ENCODE results near the gene AHI1. TPM values are rescaled to one million over a fixed set of nuclear protein-coding genes. Genes with fewer than 3 reads are reported as not detected.
"Not testable (repeated sequence)": the region's sequence is repeated elsewhere in the genome, so short reads cannot be mapped to it uniquely, and the experiment has no call there.

AHI1 gene
- total and polyA plus RNA-seq, 5 experiments from 2014 or later, result 2.3 to 16.1 (median 4.9) TPM

- Mint-ChIP-seq H3K36me3 (peaks cover 0 to 5% (median 3%) of the 10 kb centered on the region in 3 donors), H3K27me3 (no peaks in the 10 kb centered on the region), H3K4me3 (no peak overlapping the region), H3K27ac (no peak overlapping the region), H3K9me3 (peaks cover 0 to 7% (median 6%) of the 10 kb centered on the region in 9 donors), H3K4me1 (no peaks in the 10 kb centered on the region)
- no peak for ATAC-seq
- no peak for DNase-seq
- POLR2A ChIA-PET, result no interaction called here
Observed at GRCh38 chr6:135360222-135360621, 137.3 kb downstream of the AHI1 start.

GRCh38 chr6:135358985-135359384 lies 138.6 kb downstream of the AHI1 start:
- peaks cover 0 to 2% (median 0%) of the 10 kb centered on the region in 9 donors for H3K9me3 Mint-ChIP-seq
- H3K27ac Mint-ChIP-seq, result no peak overlapping the region
- no peaks in the 10 kb centered on the region for H3K4me1 Mint-ChIP-seq
- DNase-seq (no peak), ATAC-seq (no peak)
- no peak overlapping the region for H3K4me3 Mint-ChIP-seq
- H3K27me3 Mint-ChIP-seq, result no peaks in the 10 kb centered on the region
- POLR2A ChIA-PET, result no interaction called here
- H3K36me3 Mint-ChIP-seq, result no peaks in the 10 kb centered on the region

GRCh38 chr6:135358251-135358821 lies 139.2 kb downstream of the AHI1 start:
- POLR2A ChIA-PET, result no interaction called here
- no peaks in the 10 kb centered on the region for H3K4me1 Mint-ChIP-seq
- H3K27ac Mint-ChIP-seq, result no peak overlapping the region
- peaks cover 0 to 2% (median 0%) of the 10 kb centered on the region in 9 donors for H3K9me3 Mint-ChIP-seq
- no peaks in the 10 kb centered on the region for H3K27me3 Mint-ChIP-seq
- no peaks in the 10 kb centered on the region for H3K36me3 Mint-ChIP-seq
- no peak for DNase-seq
- no peak overlapping the region for H3K4me3 Mint-ChIP-seq
- no peak for ATAC-seq

- Mint-ChIP-seq H3K4me3 (no peak overlapping the region), H3K4me1 (no peaks in the 10 kb centered on the region), H3K27ac (no peak overlapping the region), H3K9me3 (no peaks in the 10 kb centered on the region), H3K27me3 (no peaks in the 10 kb centered on the region), H3K36me3 (no peaks in the 10 kb centered on the region)
- POLR2A ChIA-PET, result no interaction called here
- DNase-seq (no peak), ATAC-seq (no peak)
Observed at GRCh38 chr6:135354407-135354806, 143.1 kb downstream of the AHI1 start.

GRCh38 chr6:135353113-135353512 lies 144.4 kb downstream of the AHI1 start:
- Mint-ChIP-seq H3K9me3 (no peaks in the 10 kb centered on the region), H3K4me1 (no peaks in the 10 kb centered on the region), H3K27me3 (no peaks in the 10 kb centered on the region), H3K4me3 (no peak overlapping the region), H3K36me3 (no peaks in the 10 kb centered on the region), H3K27ac (no peak overlapping the region)
- ATAC-seq, result no peak
- POLR2A ChIA-PET, result no interaction called here
- no peak for DNase-seq

- Mint-ChIP-seq H3K27ac (no peak overlapping the region), H3K27me3 (no peaks in the 10 kb centered on the region), H3K4me3 (no peak overlapping the region), H3K9me3 (no peaks in the 10 kb centered on the region), H3K4me1 (peaks cover 3 to 4% (median 4%) of the 10 kb centered on the region in 4 donors), H3K36me3 (no peaks in the 10 kb centered on the region)
- ATAC-seq, result no peak
- POLR2A ChIA-PET, result no interaction called here
- DNase-seq, result no peak
Observed at GRCh38 chr6:135351635-135352034, 145.9 kb downstream of the AHI1 start.

GRCh38 chr6:135347887-135348286 lies 149.7 kb downstream of the AHI1 start:
- POLR2A ChIA-PET, result no interaction called here
- peaks cover 4 to 7% (median 7%) of the 10 kb centered on the region in 4 donors for H3K4me1 Mint-ChIP-seq
- no peaks in the 10 kb centered on the region for H3K36me3 Mint-ChIP-seq
- H3K4me3 Mint-ChIP-seq, result no peak overlapping the region
- peak overlapping the region in 1 of 10 donors; percentile 37 for H3K27ac Mint-ChIP-seq
- no peak for DNase-seq
- H3K9me3 Mint-ChIP-seq, result no peaks in the 10 kb centered on the region
- H3K27me3 Mint-ChIP-seq, result no peaks in the 10 kb centered on the region
- no peak for ATAC-seq

GRCh38 chr6:135346747-135347146 lies 150.8 kb downstream of the AHI1 start:
- ATAC-seq (no peak), DNase-seq (no peak)
- Mint-ChIP-seq H3K36me3 (no peaks in the 10 kb centered on the region), H3K4me1 (peaks cover 4 to 10% (median 7%) of the 10 kb centered on the region in 4 donors), H3K27me3 (no peaks in the 10 kb centered on the region), H3K9me3 (no peaks in the 10 kb centered on the region), H3K4me3 (no peak overlapping the region), H3K27ac (peak overlapping the region in 1 of 10 donors; percentile 13)
- POLR2A ChIA-PET, result no interaction called here

- ATAC-seq (no peak), DNase-seq (no peak)
- Mint-ChIP-seq H3K27ac (peak overlapping the region in 1 of 10 donors; percentile 34), H3K9me3 (peaks cover 0 to 2% (median 0%) of the 10 kb centered on the region in 9 donors), H3K4me3 (no peak overlapping the region), H3K4me1 (peaks cover 4 to 10% (median 7%) of the 10 kb centered on the region in 4 donors), H3K36me3 (peaks cover 0 to 5% (median 0%) of the 10 kb centered on the region in 3 donors), H3K27me3 (no peaks in the 10 kb centered on the region)
- POLR2A ChIA-PET, result interaction anchor here (0.6 kb wide), 1 partner anchor 149 kb away, joined by 3 read pairs; no protein-coding TSS in a partner anchor
Observed at GRCh38 chr6:135344526-135344925, 153.0 kb downstream of the AHI1 start.

GRCh38 chr6:135339920-135340319 lies 157.6 kb downstream of the AHI1 start:
- H3K27ac Mint-ChIP-seq, POLR2A ChIA-PET: not testable (repeated sequence)

GRCh38 chr6:135334169-135334568 lies 163.4 kb downstream of the AHI1 start:
- ATAC-seq (no peak), DNase-seq (no peak)
- Mint-ChIP-seq H3K4me3 (no peak overlapping the region), H3K9me3 (no peaks in the 10 kb centered on the region), H3K36me3 (peaks cover 0 to 17% (median 4%) of the 10 kb centered on the region in 3 donors), H3K27me3 (no peaks in the 10 kb centered on the region), H3K27ac (no peak overlapping the region), H3K4me1 (no peaks in the 10 kb centered on the region)
- POLR2A ChIA-PET, result no interaction called here

More at GRCh38 chr6:135339920-135340319, 157.6 kb downstream of the AHI1 start:
- not testable (repeated sequence) for H3K4me1 Mint-ChIP-seq, DNase-seq, H3K9me3 Mint-ChIP-seq, H3K27me3 Mint-ChIP-seq, H3K4me3 Mint-ChIP-seq, ATAC-seq, H3K36me3 Mint-ChIP-seq

- Mint-ChIP-seq H3K9me3 (no peaks in the 10 kb centered on the region), H3K27ac (no peak overlapping the region), H3K27me3 (no peaks in the 10 kb centered on the region), H3K4me1 (no peaks in the 10 kb centered on the region), H3K36me3 (peaks cover 2 to 26% (median 4%) of the 10 kb centered on the region in 3 donors), H3K4me3 (no peak overlapping the region)
- DNase-seq (no peak), ATAC-seq (no peak)
- POLR2A ChIA-PET, result no interaction called here
Observed at GRCh38 chr6:135331002-135331401, 166.5 kb downstream of the AHI1 start.

GRCh38 chr6:135329851-135330803 lies 167.4 kb downstream of the AHI1 start:
- no peak overlapping the region for H3K27ac Mint-ChIP-seq
- ATAC-seq (no peak), DNase-seq (no peak)
- H3K36me3 Mint-ChIP-seq, result peaks cover 2 to 26% (median 4%) of the 10 kb centered on the region in 3 donors
- POLR2A ChIA-PET, result no interaction called here
- no peaks in the 10 kb centered on the region for H3K4me1 Mint-ChIP-seq
- H3K4me3 Mint-ChIP-seq, result no peak overlapping the region
- no peaks in the 10 kb centered on the region for H3K27me3 Mint-ChIP-seq
- H3K9me3 Mint-ChIP-seq, result no peaks in the 10 kb centered on the region

All from naive thymus-derived CD8-positive, alpha-beta T cell (primary cell).